Panc1 (cell line): ENCODE data around the gene ZDHHC4. TPM values are rescaled to one million over a fixed set of nuclear protein-coding genes. Genes with fewer than 3 reads are reported as not detected.

Source experiments
- ATAC-seq: fragments of 200-7000 bp; cut with Tn5 transposase; 2 replicates; pipeline ENCODE4 v1.9.1; 2020; ENCODE audit warnings: mild to moderate bottlenecking, moderate library complexity
- BruUV-seq: library from RNA; stranded (reverse); fragments of 400-500 nt; replicated peaks from 2 replicates; lab custom pipeline; 2021; lab: Mats Ljungman, UMichigan
- CTCF ChIA-PET: fragments of 300-600 bp; sonication (Branson Sonifier 250); formaldehyde crosslinking; loops from one replicate; lab custom pipeline; 2022; ENCODE audit warnings: antibody characterized with exemption; lab: Charles Lee
- POLR2A ChIA-PET: fragments of 300-600 bp; sonication (Branson Sonifier 250); formaldehyde crosslinking; loops from one replicate; lab custom pipeline; 2022; ENCODE audit warnings: antibody characterized with exemption; lab: Charles Lee
- DNase-seq: peaks from one replicate; pipeline ENCODE4 v3.0.0-alpha.2; 2010; ENCODE audit warnings: low read depth, low spot score
- H3K27ac ChIP-seq: 2 replicates; pipeline ENCODE4 v1.5.1; 2011; ENCODE audit warnings: mild to moderate bottlenecking, low read length, inconsistent platforms
- H3K27me3 ChIP-seq: fragments of 200-500 bp; sonication (Bioruptor generic); 2 replicates; pipeline ENCODE4 v1.6.0; 2014; ENCODE audit warnings: low read length, inconsistent platforms; ENCODE audit not compliant: control insufficient read depth, insufficient read depth
- H3K36me3 ChIP-seq: fragments of 200-500 bp; sonication (Bioruptor generic); 2 replicates; pipeline ENCODE4 v1.5.1; 2014; ENCODE audit warnings: inconsistent platforms, mild to moderate bottlenecking, low read length, moderate library complexity; ENCODE audit not compliant: control insufficient read depth, insufficient read depth
- H3K4me1 ChIP-seq: 2 replicates; pipeline ENCODE4 v1.5.1; 2011; ENCODE audit warnings: inconsistent platforms, mild to moderate bottlenecking, low read length, moderate library complexity; ENCODE audit not compliant: control insufficient read depth, insufficient read depth
- H3K4me3 ChIP-seq, 2 experiments: 2 replicates each; pipeline ENCODE4 v1.5.1; 2011 to 2012; ENCODE audit warnings: low read depth in 2 of 2, low read length in 2 of 2, mild to moderate bottlenecking in 2 of 2, inconsistent platforms in 1 of 2, moderate library complexity in 1 of 2
- H3K9me3 ChIP-seq: fragments of 200-500 bp; sonication (Bioruptor generic); 2 replicates; pipeline ENCODE4 v1.5.1; 2014; ENCODE audit warnings: low read depth, mild to moderate bottlenecking, inconsistent platforms, low read length, moderate library complexity; ENCODE audit not compliant: control insufficient read depth, insufficient read depth
- POLR2AphosphoS5 ChIP-seq: IDR thresholded peaks from 2 replicates; pipeline ENCODE4 v1.6.1; 2012; ENCODE audit warnings: mild to moderate bottlenecking, low read depth, low read length, moderate library complexity
- SIN3A ChIP-seq: IDR thresholded peaks from 2 replicates; pipeline ENCODE4 v1.6.1; 2012; ENCODE audit warnings: low read depth, mild to moderate bottlenecking, low read length, moderate library complexity, borderline replicate concordance; ENCODE audit not compliant: insufficient read depth
- TCF7L2 ChIP-seq: IDR thresholded peaks from 2 replicates; pipeline ENCODE4 v1.6.1; 2011; ENCODE audit warnings: mild to moderate bottlenecking, low read depth, low read length, inconsistent platforms
- in situ Hi-C: cut with HindIII; loops from 2 replicates; pipeline ENCODE4 v1.10.0; 2016; ENCODE audit warnings: low sequenced_read_pairs, low pct_unique_long_range_greater_than_20kb
- intact Hi-C: fragments of 100-400 bp; cut with micrococcal nuclease; formaldehyde crosslinking; loops from one replicate; pipeline ENCODE4 v1.10.0; 2022; ENCODE audit not compliant: unreplicated experiment
- total RNA-seq: library from RNA; stranded (reverse); gene quantifications from one replicate; pipeline ENCODE4 v1.2.1, GENCODE V29; 2021; ENCODE audit not compliant: unreplicated experiment
- TF ChIP-seq, protein P1 (sequence below), 2 experiments: IDR thresholded peaks; 2 replicates each; pipeline ENCODE4 v1.6.1; 2011 to 2012; ENCODE audit warnings: low read depth in 2 of 2, control low read depth in 1 of 2, low read length in 1 of 2, mild to moderate bottlenecking in 1 of 2, moderate library complexity in 1 of 2; ENCODE audit not compliant: insufficient read depth in 1 of 2
- TF ChIP-seq, protein P2 (sequence below): fragments of 450-650 bp; IDR thresholded peaks from 2 replicates; pipeline ENCODE4 v1.5.1; 2017; ENCODE audit warnings: mild to moderate bottlenecking

The ZDHHC4 gene
- total RNA-seq, 1 experiment from 2014 or later: 113 TPM

DNA sequence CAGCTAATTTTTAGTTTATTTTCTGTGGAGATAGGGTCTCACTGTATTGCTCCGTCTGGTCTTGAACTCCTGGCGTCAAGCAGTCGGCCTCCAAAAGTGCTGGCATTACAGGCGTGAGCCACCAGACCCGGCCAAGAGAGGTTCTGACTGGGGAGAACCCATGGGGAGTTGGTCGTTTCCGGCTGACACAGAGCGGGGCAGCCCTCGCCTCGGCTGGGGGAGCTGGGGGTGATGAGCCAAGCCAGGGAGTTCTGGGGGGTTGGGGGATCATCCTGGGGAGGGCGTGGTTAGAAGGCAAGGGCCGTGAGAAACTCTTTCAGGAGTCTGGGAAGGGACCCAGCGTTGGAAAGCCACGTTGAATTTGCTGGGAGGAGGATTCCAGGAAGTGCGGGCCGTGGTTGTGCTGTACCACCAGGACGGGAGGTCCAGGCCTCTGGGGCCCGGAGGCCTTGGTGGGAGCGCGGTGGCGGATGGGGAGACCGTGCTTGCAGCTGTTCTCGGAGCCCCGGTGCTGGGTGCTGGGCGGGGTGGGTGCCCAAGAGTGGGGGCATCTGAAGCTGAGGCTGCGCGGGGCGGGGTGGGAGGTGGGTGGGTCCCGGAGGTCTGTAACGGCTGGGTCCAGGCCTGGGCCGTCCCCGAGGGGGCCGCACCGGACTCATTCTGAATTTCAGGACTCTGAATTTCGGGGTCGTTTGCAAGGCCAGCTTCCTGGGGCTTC, 29.8 kb downstream of the ZDHHC4 start:
- ChIA-PET POLR2A (no interaction called here), CTCF (no interaction called here)
- no TSS peak for BruUV-seq
- in situ Hi-C loops (no loop called here), intact Hi-C loops (no loop called here)
- H3K9me3 ChIP-seq: no peaks in the 10 kb centered on the region
- H3K27ac ChIP-seq: no peak overlapping the region
- H3K4me3 ChIP-seq: no peak overlapping the region
- TF ChIP-seq, protein P1, sequence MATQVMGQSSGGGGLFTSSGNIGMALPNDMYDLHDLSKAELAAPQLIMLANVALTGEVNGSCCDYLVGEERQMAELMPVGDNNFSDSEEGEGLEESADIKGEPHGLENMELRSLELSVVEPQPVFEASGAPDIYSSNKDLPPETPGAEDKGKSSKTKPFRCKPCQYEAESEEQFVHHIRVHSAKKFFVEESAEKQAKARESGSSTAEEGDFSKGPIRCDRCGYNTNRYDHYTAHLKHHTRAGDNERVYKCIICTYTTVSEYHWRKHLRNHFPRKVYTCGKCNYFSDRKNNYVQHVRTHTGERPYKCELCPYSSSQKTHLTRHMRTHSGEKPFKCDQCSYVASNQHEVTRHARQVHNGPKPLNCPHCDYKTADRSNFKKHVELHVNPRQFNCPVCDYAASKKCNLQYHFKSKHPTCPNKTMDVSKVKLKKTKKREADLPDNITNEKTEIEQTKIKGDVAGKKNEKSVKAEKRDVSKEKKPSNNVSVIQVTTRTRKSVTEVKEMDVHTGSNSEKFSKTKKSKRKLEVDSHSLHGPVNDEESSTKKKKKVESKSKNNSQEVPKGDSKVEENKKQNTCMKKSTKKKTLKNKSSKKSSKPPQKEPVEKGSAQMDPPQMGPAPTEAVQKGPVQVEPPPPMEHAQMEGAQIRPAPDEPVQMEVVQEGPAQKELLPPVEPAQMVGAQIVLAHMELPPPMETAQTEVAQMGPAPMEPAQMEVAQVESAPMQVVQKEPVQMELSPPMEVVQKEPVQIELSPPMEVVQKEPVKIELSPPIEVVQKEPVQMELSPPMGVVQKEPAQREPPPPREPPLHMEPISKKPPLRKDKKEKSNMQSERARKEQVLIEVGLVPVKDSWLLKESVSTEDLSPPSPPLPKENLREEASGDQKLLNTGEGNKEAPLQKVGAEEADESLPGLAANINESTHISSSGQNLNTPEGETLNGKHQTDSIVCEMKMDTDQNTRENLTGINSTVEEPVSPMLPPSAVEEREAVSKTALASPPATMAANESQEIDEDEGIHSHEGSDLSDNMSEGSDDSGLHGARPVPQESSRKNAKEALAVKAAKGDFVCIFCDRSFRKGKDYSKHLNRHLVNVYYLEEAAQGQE (IDR thresholded peaks at IDR 0.05; ENCODE audit: insufficient read depth in 1 of 2, low read depth in 2 of 2, low read length in 1 of 2): no peak
- no peak for TF ChIP-seq POLR2AphosphoS5
- no peak for TF ChIP-seq TCF7L2
- TF ChIP-seq, protein P2, sequence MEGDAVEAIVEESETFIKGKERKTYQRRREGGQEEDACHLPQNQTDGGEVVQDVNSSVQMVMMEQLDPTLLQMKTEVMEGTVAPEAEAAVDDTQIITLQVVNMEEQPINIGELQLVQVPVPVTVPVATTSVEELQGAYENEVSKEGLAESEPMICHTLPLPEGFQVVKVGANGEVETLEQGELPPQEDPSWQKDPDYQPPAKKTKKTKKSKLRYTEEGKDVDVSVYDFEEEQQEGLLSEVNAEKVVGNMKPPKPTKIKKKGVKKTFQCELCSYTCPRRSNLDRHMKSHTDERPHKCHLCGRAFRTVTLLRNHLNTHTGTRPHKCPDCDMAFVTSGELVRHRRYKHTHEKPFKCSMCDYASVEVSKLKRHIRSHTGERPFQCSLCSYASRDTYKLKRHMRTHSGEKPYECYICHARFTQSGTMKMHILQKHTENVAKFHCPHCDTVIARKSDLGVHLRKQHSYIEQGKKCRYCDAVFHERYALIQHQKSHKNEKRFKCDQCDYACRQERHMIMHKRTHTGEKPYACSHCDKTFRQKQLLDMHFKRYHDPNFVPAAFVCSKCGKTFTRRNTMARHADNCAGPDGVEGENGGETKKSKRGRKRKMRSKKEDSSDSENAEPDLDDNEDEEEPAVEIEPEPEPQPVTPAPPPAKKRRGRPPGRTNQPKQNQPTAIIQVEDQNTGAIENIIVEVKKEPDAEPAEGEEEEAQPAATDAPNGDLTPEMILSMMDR: no peak
- TF ChIP-seq SIN3A: no peak
- DNase-seq (no peak), ATAC-seq (no peak)
- no peaks in the 10 kb centered on the region for H3K4me1 ChIP-seq
- H3K27me3 ChIP-seq: no peaks in the 10 kb centered on the region
- H3K36me3 ChIP-seq: no peaks in the 10 kb centered on the region

DNA sequence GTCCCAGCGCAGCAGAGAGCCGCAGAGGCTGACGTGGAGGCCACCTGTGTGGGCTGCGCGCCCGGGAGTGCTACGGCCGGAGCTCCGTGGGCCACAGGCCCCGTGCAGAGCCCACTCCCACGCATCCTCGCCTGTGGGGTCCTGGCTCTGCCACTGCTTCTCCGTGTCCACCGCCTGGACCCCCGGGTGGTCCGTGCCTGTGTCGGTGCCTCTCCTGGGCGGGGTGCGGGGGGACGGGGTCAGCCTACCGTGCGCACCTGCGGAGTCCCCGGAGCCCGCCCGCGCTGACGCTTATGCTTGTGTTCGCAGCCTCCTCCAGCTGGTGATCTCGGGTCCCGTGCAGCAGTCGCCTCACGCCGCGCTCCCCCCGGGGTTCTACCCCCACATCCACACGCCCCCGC, 30.4 kb downstream of the ZDHHC4 start:
- intact Hi-C loops: no loop called here
- no TSS peak for BruUV-seq
- Histone ChIP-seq H3K4me1 (no peaks in the 10 kb centered on the region), H3K9me3 (no peaks in the 10 kb centered on the region), H3K4me3 (no peak overlapping the region), H3K36me3 (no peaks in the 10 kb centered on the region), H3K27me3 (no peaks in the 10 kb centered on the region), H3K27ac (no peak overlapping the region)
- TF ChIP-seq, protein P2: no peak
- TF ChIP-seq SIN3A: no peak
- TF ChIP-seq, protein P1 (IDR thresholded peaks at IDR 0.05; ENCODE audit: insufficient read depth in 1 of 2, low read depth in 2 of 2, low read length in 1 of 2): no peak
- no peak for TF ChIP-seq TCF7L2
- TF ChIP-seq POLR2AphosphoS5: no peak
- ChIA-PET POLR2A (no interaction called here), CTCF (no interaction called here)
- no peak for DNase-seq
- no peak for ATAC-seq
- in situ Hi-C loops: no loop called here
